GM12878 (cell line): Measurements from ENCODE around the gene HEATR9. TPM values are rescaled to one million over a fixed set of nuclear protein-coding genes. Genes with fewer than 3 reads are reported as not detected.

Experiments
- ATAC-seq: fragments of 200-7000 bp; cut with Tn5 transposase; 3 replicates; pipeline ENCODE4 v1.9.1; 2020; ENCODE audit warnings: mild to moderate bottlenecking, moderate library complexity
- BruUV-seq: library from RNA; stranded (reverse); fragments of 400-500 nt; replicated peaks from 2 replicates; lab custom pipeline; 2021; lab: Mats Ljungman, UMichigan
- CTCF ChIA-PET: fragments of 300-600 bp; sonication (Branson Sonifier 250); formaldehyde crosslinking; extraction: SDS; loops from one replicate; lab custom pipeline; 2021; ENCODE audit warnings: inconsistent platforms; lab: Yijun Ruan, JAX
- POLR2A ChIA-PET: fragments of 350-600 bp; formaldehyde crosslinking; extraction: SDS; loops from one replicate; lab custom pipeline; 2021; ENCODE audit warnings: inconsistent platforms; lab: Charles Lee
- RAD21 ChIA-PET: fragments of 300-600 bp; sonication (Branson Sonifier 250); formaldehyde crosslinking; loops from one replicate; lab custom pipeline; 2023; ENCODE audit warnings: antibody characterized with exemption; ENCODE audit not compliant: unreplicated experiment; lab: Charles Lee
- SMC1A ChIA-PET: fragments of 300-600 bp; sonication (Branson Sonifier 250); formaldehyde crosslinking; loops from one replicate; lab custom pipeline; 2023; ENCODE audit not compliant: unreplicated experiment, uncharacterized antibody; lab: Charles Lee
- DNase-seq: peaks from one replicate; pipeline ENCODE4 v3.0.0-alpha.2; 2011; ENCODE audit warnings: low read depth, low spot score
- FAIRE-seq: peaks from 3 replicates; lab custom pipeline; 2011; peaks lifted over from hg19 to GRCh38; lab: Jason Lieb, UNC
- H2AFZ ChIP-seq: 2 replicates; pipeline ENCODE4 v1.6.0; 2011; ENCODE audit warnings: low read depth, low read length, control low read depth; ENCODE audit not compliant: control insufficient read depth
- H3K27ac ChIP-seq: 2 replicates; pipeline ENCODE4 v1.5.1; 2011; ENCODE audit warnings: control low read depth; ENCODE audit not compliant: control insufficient read depth, insufficient read depth
- H3K27me3 ChIP-seq, 2 experiments: replicated peaks in 1 of 2; 2 replicates each; pipeline versions ENCODE4 v1.6.0 to v1.6.1; 2011; ENCODE audit warnings: low read length in 1 of 2; ENCODE audit not compliant: control insufficient read depth in 2 of 2, insufficient read depth in 2 of 2
- H3K36me3 ChIP-seq, 2 experiments: 2 replicates each; pipeline ENCODE4 v1.5.1; 2011; ENCODE audit warnings: low read length in 1 of 2; ENCODE audit not compliant: control insufficient read depth in 2 of 2, insufficient read depth in 2 of 2
- H3K4me1 ChIP-seq: 2 replicates; pipeline ENCODE4 v1.6.1; 2011; ENCODE audit warnings: mild to moderate bottlenecking, low read length, moderate library complexity, mixed read lengths; ENCODE audit not compliant: control insufficient read depth, insufficient read depth
- H3K4me2 ChIP-seq: 2 replicates; pipeline ENCODE4 v1.6.0; 2011; ENCODE audit warnings: control low read depth; ENCODE audit not compliant: control insufficient read depth, insufficient read depth
- H3K4me3 ChIP-seq: fragments of 200-600 bp; sonication (generic); 2 replicates; pipeline ENCODE4 v1.5.1; 2016
- H3K79me2 ChIP-seq: 2 replicates; pipeline ENCODE4 v1.6.0; 2011; ENCODE audit warnings: low read length; ENCODE audit not compliant: control insufficient read depth, insufficient read depth
- H3K9ac ChIP-seq: 2 replicates; pipeline ENCODE4 v1.8.0; 2011; ENCODE audit warnings: low read length, control low read depth, mixed read lengths; ENCODE audit not compliant: control insufficient read depth, insufficient read depth
- H3K9me3 ChIP-seq: replicated peaks from 3 replicates; pipeline ENCODE4 v1.5.1; 2011; ENCODE audit warnings: mild to moderate bottlenecking, low read length; ENCODE audit not compliant: control insufficient read depth, insufficient read depth
- H4K20me1 ChIP-seq: 2 replicates; pipeline ENCODE4 v1.6.0; 2011; ENCODE audit not compliant: control insufficient read depth, insufficient read depth
- BRCA1 ChIP-seq: IDR thresholded peaks from 2 replicates; pipeline ENCODE4 v1.6.1; 2011; ENCODE audit warnings: low read depth, low read length, improper control_type of control experiment
- FOS ChIP-seq: IDR thresholded peaks from 3 replicates; pipeline ENCODE4 v1.6.1; 2011; ENCODE audit warnings: borderline replicate concordance; ENCODE audit not compliant: insufficient read length; ENCODE audit errors: extremely low read depth
- PAX5 ChIP-seq: IDR thresholded peaks from 2 replicates; pipeline ENCODE4 v1.6.1; 2011; ENCODE audit warnings: low read depth, low read length, borderline replicate concordance
- PAX8 ChIP-seq: fragments of 450-650 bp; IDR thresholded peaks from 2 replicates; pipeline ENCODE4 v1.6.1; 2017; ENCODE audit warnings: mild to moderate bottlenecking, moderate library complexity
- RELA ChIP-seq: fragments of 450-650 bp; IDR thresholded peaks from 2 replicates; pipeline ENCODE4 v1.8.0; 2014; ENCODE audit warnings: borderline replicate concordance; ENCODE audit not compliant: partially characterized antibody
- SMARCA5 ChIP-seq: fragments of 450-650 bp; IDR thresholded peaks from 2 replicates; pipeline ENCODE4 v1.6.1; 2017; ENCODE audit warnings: mild to moderate bottlenecking
- TCF12 ChIP-seq: IDR thresholded peaks from 2 replicates; pipeline ENCODE4 v1.6.1; 2011; ENCODE audit warnings: low read depth, mild to moderate bottlenecking, low read length
- ZNF217 ChIP-seq: fragments of 450-650 bp; IDR thresholded peaks from 2 replicates; pipeline ENCODE4 v1.6.1; 2017; ENCODE audit warnings: antibody characterized with exemption, mild to moderate bottlenecking
- WGBS: methylation state at CpG from one replicate; pipeline ENCODE4 v1.1.6; 2016; ENCODE audit warnings: low lambda C conversion rate; ENCODE audit not compliant: insufficient replicate concordance, insufficient coverage; ENCODE audit errors: missing lambda C conversion rate; 5-methylcytosine and 5-hydroxymethylcytosine counted together
- in situ Hi-C: fragments of 300-500 bp; cut with MboI; formaldehyde crosslinking; loops from 9 replicates; pipeline ENCODE4 v1.14.3; 2018; ENCODE audit warnings: mixed read lengths
- intact Hi-C: fragments of 100-400 bp; cut with micrococcal nuclease; formaldehyde crosslinking; loops from one replicate; pipeline ENCODE4 v1.14.2; 2022; ENCODE audit not compliant: unreplicated experiment
- polyA plus RNA-seq, 11 experiments: library from polyadenylated mRNA; depleted of rRNA in 4 of 11; unstranded in 6 of 11; stranded (reverse) in 5 of 11; fragments of >200 nt; fragmentation: Nextera tagmentation in 4 of 11; fragmentation: Illumina TruSeq in 1 of 11; extraction: Ambion mirVana in 4 of 11; extraction: Trizol in 1 of 11; gene quantifications; 1 replicate in 1 of 11; 2 replicates in 10 of 11; pipeline versions ENCODE4 v1.2.1 to v1.2.3, GENCODE V29; 2011 to 2016; ENCODE audit warnings: inconsistent platforms in 2 of 11, missing spikeins in 2 of 11, low read depth in 1 of 11
- total RNA-seq, 4 experiments: library from RNA; depleted of rRNA in 3 of 4; stranded (reverse); fragments of >200 nt in 3 of 4; fragmentation: Illumina TruSeq in 1 of 4; extraction: Trizol in 1 of 4; gene quantifications; 2 replicates each; pipeline versions ENCODE4 v1.2.1 to v1.2.3, GENCODE V29; 2013 to 2021
- TF ChIP-seq, protein P1 (sequence below): fragments of 150-350 bp; IDR thresholded peaks from 2 replicates; pipeline ENCODE4 v1.6.1; 2014; ENCODE audit warnings: mild to moderate bottlenecking, low read depth, low read length
- TF ChIP-seq, protein P2 (sequence below): fragments of 450-650 bp; IDR thresholded peaks from 2 replicates; pipeline ENCODE4 v1.6.1; 2016; ENCODE audit warnings: mild to moderate bottlenecking
- TF ChIP-seq, protein P3 (sequence below): IDR thresholded peaks from 2 replicates; pipeline ENCODE4 v1.6.1; 2011; ENCODE audit warnings: borderline replicate concordance, low read depth, mild to moderate bottlenecking, moderate library complexity, low read length; ENCODE audit not compliant: insufficient read depth, poor library complexity, severe bottlenecking
- TF ChIP-seq, protein P4 (sequence below): IDR thresholded peaks from 2 replicates; pipeline ENCODE4 v1.6.1; 2012; ENCODE audit warnings: low read depth, low read length, improper control_type of control experiment

The HEATR9 gene
- total and polyA plus RNA-seq, 10 of the 15 experiments (the other 5 are each of a cell fraction or from before 2014, with no cell fraction given): 0.04 to 0.43 (median 0.13) TPM; not detected in 2

DNA sequence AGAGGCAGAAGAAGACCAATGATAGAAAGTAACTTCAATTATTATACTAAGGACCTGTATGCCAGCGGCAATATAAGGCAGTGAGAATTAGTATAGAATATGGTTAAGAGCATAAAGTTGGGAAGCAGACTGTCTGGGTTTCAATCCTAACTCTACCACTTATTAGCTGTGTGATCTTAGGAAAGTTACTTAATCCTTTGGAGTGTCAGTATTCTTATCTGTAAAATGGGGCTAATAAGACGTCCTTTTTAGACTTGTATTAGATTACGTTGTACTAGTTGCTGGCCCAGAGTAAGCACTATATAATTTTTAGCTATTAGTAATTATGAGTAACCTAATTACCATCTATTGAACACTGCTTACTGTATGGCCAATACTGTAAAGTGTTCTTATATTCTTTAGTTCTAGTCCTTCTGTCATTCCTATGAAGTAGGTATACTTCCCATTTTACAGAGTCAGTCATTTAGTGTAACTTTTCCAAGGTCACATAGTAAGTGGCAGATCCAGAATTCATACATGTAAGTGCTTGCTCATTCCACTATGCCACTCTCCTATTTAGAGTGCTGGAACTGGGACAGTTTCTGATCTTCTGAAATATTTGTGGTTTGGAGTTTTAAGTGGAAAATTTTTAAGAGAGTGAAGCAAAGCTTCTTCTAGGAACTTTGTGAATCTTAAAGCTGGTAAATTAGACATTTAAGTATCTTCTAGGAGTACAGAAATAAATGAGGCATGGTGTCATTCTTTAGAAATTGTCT, 22.5 kb downstream of the HEATR9 start:
- no peaks in the 10 kb centered on the region for H3K9me3 ChIP-seq
- SMC1A ChIA-PET: interaction anchor here (0.7 to 6.6 kb wide), 6 partner anchors 25 to 123 kb away, joined by 3 to 33 read pairs (median 7); partner anchors contain the start of gene RDM1
- in situ Hi-C loops: no loop called here
- intact Hi-C loops: loop anchor here (5.0 kb wide), 2 partner anchors 86 to 101 kb away; partner anchors contain the start of gene RDM1
- no peak overlapping the region for H3K4me3 ChIP-seq
- ATAC-seq: no peak
- H3K9ac ChIP-seq: no peak overlapping the region
- no peak for DNase-seq
- H2AFZ ChIP-seq: no peak overlapping the region
- H3K4me1 ChIP-seq: no peaks in the 10 kb centered on the region
- no peak for TF ChIP-seq SMARCA5
- TF ChIP-seq, protein P1, sequence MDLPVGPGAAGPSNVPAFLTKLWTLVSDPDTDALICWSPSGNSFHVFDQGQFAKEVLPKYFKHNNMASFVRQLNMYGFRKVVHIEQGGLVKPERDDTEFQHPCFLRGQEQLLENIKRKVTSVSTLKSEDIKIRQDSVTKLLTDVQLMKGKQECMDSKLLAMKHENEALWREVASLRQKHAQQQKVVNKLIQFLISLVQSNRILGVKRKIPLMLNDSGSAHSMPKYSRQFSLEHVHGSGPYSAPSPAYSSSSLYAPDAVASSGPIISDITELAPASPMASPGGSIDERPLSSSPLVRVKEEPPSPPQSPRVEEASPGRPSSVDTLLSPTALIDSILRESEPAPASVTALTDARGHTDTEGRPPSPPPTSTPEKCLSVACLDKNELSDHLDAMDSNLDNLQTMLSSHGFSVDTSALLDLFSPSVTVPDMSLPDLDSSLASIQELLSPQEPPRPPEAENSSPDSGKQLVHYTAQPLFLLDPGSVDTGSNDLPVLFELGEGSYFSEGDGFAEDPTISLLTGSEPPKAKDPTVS: no peak
- TF ChIP-seq PAX5: no peak
- TF ChIP-seq, protein P2, sequence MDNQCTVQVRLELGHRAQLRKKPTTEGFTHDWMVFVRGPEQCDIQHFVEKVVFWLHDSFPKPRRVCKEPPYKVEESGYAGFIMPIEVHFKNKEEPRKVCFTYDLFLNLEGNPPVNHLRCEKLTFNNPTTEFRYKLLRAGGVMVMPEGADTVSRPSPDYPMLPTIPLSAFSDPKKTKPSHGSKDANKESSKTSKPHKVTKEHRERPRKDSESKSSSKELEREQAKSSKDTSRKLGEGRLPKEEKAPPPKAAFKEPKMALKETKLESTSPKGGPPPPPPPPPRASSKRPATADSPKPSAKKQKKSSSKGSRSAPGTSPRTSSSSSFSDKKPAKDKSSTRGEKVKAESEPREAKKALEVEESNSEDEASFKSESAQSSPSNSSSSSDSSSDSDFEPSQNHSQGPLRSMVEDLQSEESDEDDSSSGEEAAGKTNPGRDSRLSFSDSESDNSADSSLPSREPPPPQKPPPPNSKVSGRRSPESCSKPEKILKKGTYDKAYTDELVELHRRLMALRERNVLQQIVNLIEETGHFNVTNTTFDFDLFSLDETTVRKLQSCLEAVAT: no peak
- TF ChIP-seq, protein P3, sequence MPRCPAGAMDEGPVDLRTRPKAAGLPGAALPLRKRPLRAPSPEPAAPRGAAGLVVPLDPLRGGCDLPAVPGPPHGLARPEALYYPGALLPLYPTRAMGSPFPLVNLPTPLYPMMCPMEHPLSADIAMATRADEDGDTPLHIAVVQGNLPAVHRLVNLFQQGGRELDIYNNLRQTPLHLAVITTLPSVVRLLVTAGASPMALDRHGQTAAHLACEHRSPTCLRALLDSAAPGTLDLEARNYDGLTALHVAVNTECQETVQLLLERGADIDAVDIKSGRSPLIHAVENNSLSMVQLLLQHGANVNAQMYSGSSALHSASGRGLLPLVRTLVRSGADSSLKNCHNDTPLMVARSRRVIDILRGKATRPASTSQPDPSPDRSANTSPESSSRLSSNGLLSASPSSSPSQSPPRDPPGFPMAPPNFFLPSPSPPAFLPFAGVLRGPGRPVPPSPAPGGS: no peak
- TF ChIP-seq PAX8: no peak
- TF ChIP-seq, protein P4, sequence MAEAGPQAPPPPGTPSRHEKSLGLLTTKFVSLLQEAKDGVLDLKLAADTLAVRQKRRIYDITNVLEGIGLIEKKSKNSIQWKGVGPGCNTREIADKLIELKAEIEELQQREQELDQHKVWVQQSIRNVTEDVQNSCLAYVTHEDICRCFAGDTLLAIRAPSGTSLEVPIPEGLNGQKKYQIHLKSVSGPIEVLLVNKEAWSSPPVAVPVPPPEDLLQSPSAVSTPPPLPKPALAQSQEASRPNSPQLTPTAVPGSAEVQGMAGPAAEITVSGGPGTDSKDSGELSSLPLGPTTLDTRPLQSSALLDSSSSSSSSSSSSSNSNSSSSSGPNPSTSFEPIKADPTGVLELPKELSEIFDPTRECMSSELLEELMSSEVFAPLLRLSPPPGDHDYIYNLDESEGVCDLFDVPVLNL: no peak
- TF ChIP-seq FOS: no peak
- TF ChIP-seq RELA: no peak
- no peak for TF ChIP-seq ZNF217
- TF ChIP-seq TCF12: no peak
- no peak for TF ChIP-seq BRCA1
- TF ChIP-seq, all 136 proteins: peak for 0
- no TSS peak for BruUV-seq
- CTCF ChIA-PET: interaction anchor here (0.7 to 4.7 kb wide), 7 partner anchors 26 to 126 kb away, joined by 3 to 35 read pairs (median 3); partner anchors contain the start of gene RDM1
- H3K36me3 ChIP-seq: peaks cover 11 to 34% of the 10 kb centered on the region in 2 experiments
- RAD21 ChIA-PET: interaction anchor here (1.5 to 3.3 kb wide), 2 partner anchors 34 to 43 kb away, joined by 5 to 11 read pairs; partner anchors contain the start of gene CCL5
- 47% methylated on average over 3 of the region's 3 CpGs for WGBS
- FAIRE-seq: no peak
- no peak overlapping the region for H3K4me2 ChIP-seq
- no peaks in the 10 kb centered on the region for H3K79me2 ChIP-seq
- no peak overlapping the region for H3K27ac ChIP-seq
- no peaks in the 10 kb centered on the region for H4K20me1 ChIP-seq
- H3K27me3 ChIP-seq: no peaks in the 10 kb centered on the region
- POLR2A ChIA-PET: no interaction called here
